Measurements from ENCODE around the gene TUSC2.

TUSC2 gene

GRCh38 chr3:50374363-50375257 is 46.6 kb upstream of the TUSC2 start:
- H3K9me3 ChIP-seq (ENCODE audit: low read length): no peaks in the 10 kb centered on the region
- H3K9me2 ChIP-seq (ENCODE audit: low read depth, low read length): no peaks in the 10 kb centered on the region
- H3K27ac ChIP-seq (ENCODE audit: low read depth, low read length, poor library complexity, severe bottlenecking): no peak overlapping the region
- H3K4me1 ChIP-seq (ENCODE audit: insufficient read depth, low read length, severe bottlenecking): no peaks in the 10 kb centered on the region
- H3K79me2 ChIP-seq (ENCODE audit: insufficient read depth, low read length): no peaks in the 10 kb centered on the region
- H3K4me3 ChIP-seq (ENCODE audit: low read depth, low read length, poor library complexity, severe bottlenecking): no peak overlapping the region
- H4K20me1 ChIP-seq (ENCODE audit: insufficient read depth, low read length): no peaks in the 10 kb centered on the region
- no peak for TF ChIP-seq EZH2 (IDR thresholded peaks at IDR 0.05; ENCODE audit: borderline replicate concordance, low read length)
- TF ChIP-seq CTCF (IDR thresholded peaks at IDR 0.05; ENCODE audit: low read length): no peak
- H3F3A ChIP-seq (ENCODE audit: insufficient read depth, low read length): no peaks in the 10 kb centered on the region
- no peak overlapping the region for H2AFZ ChIP-seq (ENCODE audit: low read length)
- H3K9ac ChIP-seq (ENCODE audit: low read length): no peak overlapping the region
- no peaks in the 10 kb centered on the region for H3K36me3 ChIP-seq (ENCODE audit: insufficient read depth, low read length)
- H3K27me3 ChIP-seq (ENCODE audit: insufficient read depth, low read length): 0 out of 2 replicates have a peak, but pooled peaks cover 10% of the 10 kb centered on the region
- H3K4me2 ChIP-seq (ENCODE audit: low read length): no peak overlapping the region

- H3K4me1 ChIP-seq (ENCODE audit: insufficient read depth, low read length, severe bottlenecking): no peaks in the 10 kb centered on the region
- no peaks in the 10 kb centered on the region for H3K9me2 ChIP-seq (ENCODE audit: low read depth, low read length)
- H3K9me3 ChIP-seq (ENCODE audit: low read length): no peaks in the 10 kb centered on the region
- no peak overlapping the region for H3K4me3 ChIP-seq (ENCODE audit: low read depth, low read length, poor library complexity, severe bottlenecking)
- H3K9ac ChIP-seq (ENCODE audit: low read length): no peak overlapping the region
- no peak overlapping the region for H3K4me2 ChIP-seq (ENCODE audit: low read length)
- no peaks in the 10 kb centered on the region for H3F3A ChIP-seq (ENCODE audit: insufficient read depth, low read length)
- H2AFZ ChIP-seq (ENCODE audit: low read length): no peak overlapping the region
- no peak for TF ChIP-seq CTCF (IDR thresholded peaks at IDR 0.05; ENCODE audit: low read length)
- TF ChIP-seq EZH2 (IDR thresholded peaks at IDR 0.05; ENCODE audit: borderline replicate concordance, low read length): no peak
- no peaks in the 10 kb centered on the region for H3K36me3 ChIP-seq (ENCODE audit: insufficient read depth, low read length)
- H4K20me1 ChIP-seq (ENCODE audit: insufficient read depth, low read length): no peaks in the 10 kb centered on the region
- 0 out of 2 replicates have a peak, but pooled peaks cover 11% of the 10 kb centered on the region for H3K27me3 ChIP-seq (ENCODE audit: insufficient read depth, low read length)
- H3K27ac ChIP-seq (ENCODE audit: low read depth, low read length, poor library complexity, severe bottlenecking): no peak overlapping the region
- H3K79me2 ChIP-seq (ENCODE audit: insufficient read depth, low read length): no peaks in the 10 kb centered on the region
These were observed 45.4 kb upstream of the TUSC2 start for GRCh38 chr3:50373146-50374051.

- Histone ChIP-seq H3K27ac (ENCODE audit: low read depth, low read length, poor library complexity, severe bottlenecking) (no peak overlapping the region), H3K9ac (ENCODE audit: low read length) (no peak overlapping the region), H3K4me2 (ENCODE audit: low read length) (no peak overlapping the region), H2AFZ (ENCODE audit: low read length) (no peak overlapping the region), H4K20me1 (ENCODE audit: insufficient read depth, low read length) (no peaks in the 10 kb centered on the region), H3K9me2 (ENCODE audit: low read depth, low read length) (no peaks in the 10 kb centered on the region), H3K4me3 (ENCODE audit: low read depth, low read length, poor library complexity, severe bottlenecking) (no peak overlapping the region), H3K9me3 (ENCODE audit: low read length) (no peaks in the 10 kb centered on the region), H3F3A (ENCODE audit: insufficient read depth, low read length) (no peaks in the 10 kb centered on the region), H3K4me1 (ENCODE audit: insufficient read depth, low read length, severe bottlenecking) (no peaks in the 10 kb centered on the region), H3K79me2 (ENCODE audit: insufficient read depth, low read length) (no peaks in the 10 kb centered on the region), H3K27me3 (ENCODE audit: insufficient read depth, low read length) (peaks cover 11% of the 10 kb centered on the region; the same call in 1 of the 2 replicates), H3K36me3 (ENCODE audit: insufficient read depth, low read length) (no peaks in the 10 kb centered on the region)
- TF ChIP-seq CTCF (IDR thresholded peaks at IDR 0.05; ENCODE audit: low read length) (no peak), EZH2 (IDR thresholded peaks at IDR 0.05; ENCODE audit: borderline replicate concordance, low read length) (no peak)
These were observed 44.3 kb upstream of the TUSC2 start for GRCh38 chr3:50372349-50372748.
